Breast epithelium (tissue), 4 donors: ENCODE measurements around the gene TVP23C. TPM values are rescaled to one million over a fixed set of nuclear protein-coding genes. Genes with fewer than 3 reads are reported as not detected.
A peak's percentile ranks its signal among the peaks of the same experiment; 100 is the strongest.

Experiments used
- DNase-seq, 2 donors: peaks; one replicate each; pipeline ENCODE4 v3.0.0-alpha.2; 2019; ENCODE audit warnings: low spot score in 2 of 2
- H3K27ac ChIP-seq, 2 donors: fragments of 200-600 bp; sonication (generic) in 1 of 2; one replicate each; pipeline ENCODE4 v1.5.1; 2016 to 2019; ENCODE audit warnings: mild to moderate bottlenecking in 1 of 2
- H3K27me3 ChIP-seq, 2 donors: fragments of 200-600 bp; sonication (generic) in 1 of 2; one replicate each; pipeline versions ENCODE4 v1.5.1 to v1.6.0; 2017 to 2019; ENCODE audit warnings: control low read depth in 1 of 2, mild to moderate bottlenecking in 1 of 2
- H3K36me3 ChIP-seq: fragments of 200-600 bp; one replicate; pipeline ENCODE4 v1.5.1; 2019
- H3K4me1 ChIP-seq, 2 donors: fragments of 200-600 bp; sonication (generic); one replicate each; pipeline ENCODE4 v1.5.1; 2016 to 2019; ENCODE audit warnings: control low read depth in 1 of 2
- H3K4me3 ChIP-seq, 3 donors: fragments of 200-600 bp; sonication (generic); 1 replicate in 2 of 3; 2 replicates in 1 of 3; pipeline ENCODE4 v1.5.1; 2016 to 2019; ENCODE audit warnings: mild to moderate bottlenecking in 3 of 3, moderate library complexity in 2 of 3
- H3K9me3 ChIP-seq, 2 donors: fragments of 200-600 bp; sonication (generic) in 1 of 2; one replicate each; pipeline ENCODE4 v1.5.1; 2016 to 2019; ENCODE audit warnings: control low read depth in 1 of 2
- CTCF ChIP-seq, 3 donors: fragments of 450-650 bp; IDR thresholded peaks; one replicate each; pipeline ENCODE4 v1.5.1; 2016 to 2017; ENCODE audit warnings: antibody characterized with exemption in 3 of 3, mild to moderate bottlenecking in 3 of 3, moderate library complexity in 3 of 3
- POLR2A ChIP-seq: fragments of 450-650 bp; IDR thresholded peaks from one replicate; pipeline ENCODE4 v1.6.1; 2016; ENCODE audit warnings: antibody characterized with exemption, mild to moderate bottlenecking, moderate library complexity
- POLR2AphosphoS5 ChIP-seq, 3 donors: sonication (generic); formaldehyde crosslinking; IDR thresholded peaks; one replicate each; pipeline ENCODE4 v1.6.1; 2017; ENCODE audit warnings: antibody characterized with exemption in 3 of 3
- intact Hi-C: fragments of 100-400 bp; cut with DNase I; formaldehyde crosslinking; loops from one replicate; pipeline ENCODE4 v1.15.1; 2023; ENCODE audit warnings: low total_unique reads
- total RNA-seq, 3 donors: library from RNA; depleted of rRNA; stranded (reverse); fragments of >200 nt; gene quantifications; one replicate each; pipeline ENCODE4 v1.1.0, GENCODE V29; 2016

The TVP23C gene
- total RNA-seq, 3 donors from 2014 or later = 11.8 to 38.6 (median 37.4) TPM

DNA sequence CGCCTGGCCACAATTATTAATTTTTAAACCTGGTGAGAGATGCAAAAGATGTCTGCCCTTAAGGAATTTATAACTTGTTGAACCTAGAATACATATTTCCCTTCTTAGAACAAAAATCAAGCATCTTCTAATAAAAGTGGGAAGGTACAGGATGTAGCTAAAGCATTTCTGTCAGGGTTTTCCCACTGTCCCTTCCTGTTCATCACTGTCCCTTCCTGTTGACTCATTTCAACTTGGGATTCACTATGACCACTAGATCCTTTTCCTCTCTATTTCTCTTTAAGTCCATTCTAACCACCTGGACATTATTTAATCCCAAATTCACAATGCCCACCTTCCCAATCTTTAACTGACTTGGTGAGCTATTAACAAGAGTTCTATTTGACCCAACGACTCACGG lies 62.0 kb downstream of the TVP23C start:
- peak overlapping the region in 1 of 2 donors; percentile 83 for H3K27ac ChIP-seq
- no peaks in the 10 kb centered on the region for H3K4me1 ChIP-seq
- no peak for DNase-seq
- no peaks in the 10 kb centered on the region for H3K9me3 ChIP-seq
- TF ChIP-seq POLR2AphosphoS5 (IDR thresholded peaks at IDR 0.05) = no peak
- no peak for TF ChIP-seq CTCF (IDR thresholded peaks at IDR 0.05)
- no peak for TF ChIP-seq POLR2A
- H3K36me3 ChIP-seq = no peaks in the 10 kb centered on the region
- H3K4me3 ChIP-seq = no peak overlapping the region
- intact Hi-C loops = loop anchor here (5.0 to 10.0 kb wide), 2 partner anchors 239 to 654 kb away; no protein-coding TSS in a partner anchor
- no peaks in the 10 kb centered on the region for H3K27me3 ChIP-seq

- intact Hi-C loops = no loop called here
- no peak for TF ChIP-seq POLR2AphosphoS5 (IDR thresholded peaks at IDR 0.05)
- TF ChIP-seq POLR2A = no peak
- no peak for TF ChIP-seq CTCF (IDR thresholded peaks at IDR 0.05)
Measured at GRCh38 chr17:15498107-15498506, 65.2 kb downstream of the TVP23C start.

DNA sequence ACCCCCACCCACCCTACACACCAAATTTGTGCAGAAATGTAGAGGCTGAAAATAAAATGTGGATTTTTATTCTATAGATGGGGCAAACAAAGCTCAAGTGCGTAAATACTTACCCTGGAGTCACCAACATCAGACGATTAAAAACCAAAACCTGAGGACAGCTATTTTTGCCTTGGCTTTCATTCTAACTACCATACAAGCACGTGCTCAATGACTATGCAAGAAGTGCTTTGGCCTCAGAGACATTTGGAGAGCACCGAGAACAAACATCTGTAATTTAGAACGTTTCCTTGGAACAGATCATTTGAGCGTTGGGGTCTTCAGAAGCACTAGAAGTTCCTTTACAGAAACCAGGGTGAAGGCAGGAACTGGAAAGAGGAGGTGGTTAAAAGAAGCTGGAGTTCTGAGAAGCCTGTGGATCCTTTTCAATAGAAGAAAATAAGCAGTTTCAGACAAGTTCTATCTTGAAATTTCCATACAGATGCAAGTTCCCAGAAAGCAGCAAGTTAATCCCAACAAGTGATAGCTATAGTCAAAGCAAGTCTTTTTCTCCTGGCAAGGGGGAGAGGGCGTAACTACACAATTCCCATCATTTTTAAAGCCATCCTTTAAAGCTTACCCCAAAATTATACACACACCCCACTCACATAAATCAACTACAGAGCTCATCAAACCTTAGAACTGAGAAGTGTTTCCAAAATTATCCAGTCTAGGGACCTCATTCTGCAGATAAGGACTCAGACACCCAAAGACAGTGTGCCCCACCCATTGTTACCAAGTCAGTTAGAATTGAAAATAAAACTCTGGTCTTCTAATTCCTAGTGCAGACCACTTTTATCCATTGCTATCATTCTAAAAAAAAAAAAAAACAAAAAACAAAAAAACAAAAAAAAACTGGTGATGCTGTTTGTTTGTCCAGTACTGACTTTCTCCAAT lies 66.3 kb downstream of the TVP23C start:
- H3K4me3 ChIP-seq = no peak overlapping the region
- H3K36me3 ChIP-seq = no peaks in the 10 kb centered on the region
- H3K27ac ChIP-seq = no peak overlapping the region
- DNase-seq = no peak
- no peak for TF ChIP-seq CTCF (IDR thresholded peaks at IDR 0.05)
- TF ChIP-seq POLR2AphosphoS5 (IDR thresholded peaks at IDR 0.05) = no peak
- no peak for TF ChIP-seq POLR2A
- no peaks in the 10 kb centered on the region for H3K4me1 ChIP-seq
- no peaks in the 10 kb centered on the region for H3K9me3 ChIP-seq
- intact Hi-C loops = no loop called here
- H3K27me3 ChIP-seq = no peaks in the 10 kb centered on the region

More at GRCh38 chr17:15498107-15498506, 65.2 kb downstream of the TVP23C start:
- H3K4me1 ChIP-seq = no peaks in the 10 kb centered on the region
- H3K36me3 ChIP-seq = no peaks in the 10 kb centered on the region
- H3K4me3 ChIP-seq = no peak overlapping the region
- H3K27me3 ChIP-seq = no peaks in the 10 kb centered on the region
- H3K9me3 ChIP-seq = no peaks in the 10 kb centered on the region
- no peak for DNase-seq
- no peak overlapping the region for H3K27ac ChIP-seq

DNA sequence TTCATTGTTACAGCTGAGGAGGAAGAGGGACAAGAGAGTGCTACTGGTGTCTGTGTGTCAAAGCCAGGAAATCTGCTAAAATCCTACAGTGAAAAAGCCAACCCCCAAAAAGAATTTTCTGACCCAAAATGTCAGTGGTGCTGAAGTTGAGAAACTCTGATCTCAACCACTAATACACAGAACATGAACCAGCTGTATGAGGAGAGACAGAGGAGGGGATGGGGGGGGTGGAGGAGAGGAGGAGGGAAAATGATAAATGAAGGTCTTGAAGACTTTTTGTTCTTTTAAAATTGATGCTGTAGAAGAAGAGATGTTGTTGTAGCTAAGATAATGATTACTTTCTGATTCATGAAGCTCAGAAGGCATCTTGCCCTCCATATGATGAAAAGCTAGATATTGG lies 68.5 kb downstream of the TVP23C start:
- no peak for TF ChIP-seq POLR2AphosphoS5 (IDR thresholded peaks at IDR 0.05)
- TF ChIP-seq POLR2A = no peak
- TF ChIP-seq CTCF (IDR thresholded peaks at IDR 0.05) = no peak
- no peaks in the 10 kb centered on the region for H3K4me1 ChIP-seq
- no peaks in the 10 kb centered on the region for H3K27me3 ChIP-seq
- intact Hi-C loops = no loop called here
- no peak overlapping the region for H3K4me3 ChIP-seq
- no peaks in the 10 kb centered on the region for H3K9me3 ChIP-seq
- DNase-seq = no peak
- H3K27ac ChIP-seq = no peak overlapping the region
- no peaks in the 10 kb centered on the region for H3K36me3 ChIP-seq

- H3K27ac ChIP-seq = no peak overlapping the region
Measured at GRCh38 chr17:15493693-15494035, 69.6 kb downstream of the TVP23C start.

More at GRCh38 chr17:15493693-15494035, 69.6 kb downstream of the TVP23C start:
- H3K9me3 ChIP-seq = no peaks in the 10 kb centered on the region
- no peaks in the 10 kb centered on the region for H3K27me3 ChIP-seq
- H3K4me1 ChIP-seq = no peaks in the 10 kb centered on the region
- no peaks in the 10 kb centered on the region for H3K36me3 ChIP-seq
- TF ChIP-seq POLR2A = no peak
- no peak for TF ChIP-seq CTCF (IDR thresholded peaks at IDR 0.05)
- no peak for TF ChIP-seq POLR2AphosphoS5 (IDR thresholded peaks at IDR 0.05)
- no peak for DNase-seq
- intact Hi-C loops = no loop called here
- H3K4me3 ChIP-seq = no peak overlapping the region
